RWPE1 (cell line): ENCODE data around the gene PTGER2.

Source experiments
- CTCF ChIA-PET: fragments of 350-600 bp; sonication (Branson Sonifier 250); formaldehyde crosslinking; extraction: SDS; loops from one replicate; lab custom pipeline; 2021; lab: Yijun Ruan, JAX
- POLR2A ChIA-PET: fragments of 400-600 bp; formaldehyde crosslinking; extraction: SDS; loops from one replicate; lab custom pipeline; 2020; ENCODE audit warnings: antibody characterized with exemption; ENCODE audit not compliant: low non-redundant PET; lab: Yijun Ruan, JAX
- DNase-seq: peaks from one replicate; pipeline ENCODE4 v3.0.0; 2012; ENCODE audit warnings: low spot score
- H3K27ac ChIP-seq: fragments of 450-650 bp; 2 replicates; pipeline ENCODE4 v1.5.1; 2017
- TF ChIP-seq, protein P1 (sequence below): fragments of 450-650 bp; conservative IDR thresholded peaks from 2 replicates; pipeline ENCODE4 v1.5.1; 2017; ENCODE audit warnings: low read depth, mild to moderate bottlenecking

The PTGER2 gene

GRCh38 chr14:52277552-52277951 is 36.6 kb upstream of the PTGER2 start:
- H3K27ac ChIP-seq: no peak overlapping the region
- POLR2A ChIA-PET: no interaction called here
- TF ChIP-seq, protein P1, sequence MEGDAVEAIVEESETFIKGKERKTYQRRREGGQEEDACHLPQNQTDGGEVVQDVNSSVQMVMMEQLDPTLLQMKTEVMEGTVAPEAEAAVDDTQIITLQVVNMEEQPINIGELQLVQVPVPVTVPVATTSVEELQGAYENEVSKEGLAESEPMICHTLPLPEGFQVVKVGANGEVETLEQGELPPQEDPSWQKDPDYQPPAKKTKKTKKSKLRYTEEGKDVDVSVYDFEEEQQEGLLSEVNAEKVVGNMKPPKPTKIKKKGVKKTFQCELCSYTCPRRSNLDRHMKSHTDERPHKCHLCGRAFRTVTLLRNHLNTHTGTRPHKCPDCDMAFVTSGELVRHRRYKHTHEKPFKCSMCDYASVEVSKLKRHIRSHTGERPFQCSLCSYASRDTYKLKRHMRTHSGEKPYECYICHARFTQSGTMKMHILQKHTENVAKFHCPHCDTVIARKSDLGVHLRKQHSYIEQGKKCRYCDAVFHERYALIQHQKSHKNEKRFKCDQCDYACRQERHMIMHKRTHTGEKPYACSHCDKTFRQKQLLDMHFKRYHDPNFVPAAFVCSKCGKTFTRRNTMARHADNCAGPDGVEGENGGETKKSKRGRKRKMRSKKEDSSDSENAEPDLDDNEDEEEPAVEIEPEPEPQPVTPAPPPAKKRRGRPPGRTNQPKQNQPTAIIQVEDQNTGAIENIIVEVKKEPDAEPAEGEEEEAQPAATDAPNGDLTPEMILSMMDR: no peak
- peak; percentile 14 for DNase-seq
- CTCF ChIA-PET: no interaction called here

GRCh38 chr14:52279408-52279807 is 34.7 kb upstream of the PTGER2 start:
- TF ChIP-seq, protein P1: no peak
- no peak overlapping the region for H3K27ac ChIP-seq
- ChIA-PET CTCF (interaction anchor here (0.5 to 0.7 kb wide), 2 partner anchors 133 to 208 kb away, joined by 3 read pairs; no protein-coding TSS in a partner anchor), POLR2A (no interaction called here)
- peak; percentile 46 for DNase-seq

GRCh38 chr14:52283099-52283498 is 31.0 kb upstream of the PTGER2 start:
- DNase-seq: no peak
- CTCF ChIA-PET: no interaction called here
- H3K27ac ChIP-seq: no peak overlapping the region
- POLR2A ChIA-PET: no interaction called here
- TF ChIP-seq, protein P1: no peak

DNA sequence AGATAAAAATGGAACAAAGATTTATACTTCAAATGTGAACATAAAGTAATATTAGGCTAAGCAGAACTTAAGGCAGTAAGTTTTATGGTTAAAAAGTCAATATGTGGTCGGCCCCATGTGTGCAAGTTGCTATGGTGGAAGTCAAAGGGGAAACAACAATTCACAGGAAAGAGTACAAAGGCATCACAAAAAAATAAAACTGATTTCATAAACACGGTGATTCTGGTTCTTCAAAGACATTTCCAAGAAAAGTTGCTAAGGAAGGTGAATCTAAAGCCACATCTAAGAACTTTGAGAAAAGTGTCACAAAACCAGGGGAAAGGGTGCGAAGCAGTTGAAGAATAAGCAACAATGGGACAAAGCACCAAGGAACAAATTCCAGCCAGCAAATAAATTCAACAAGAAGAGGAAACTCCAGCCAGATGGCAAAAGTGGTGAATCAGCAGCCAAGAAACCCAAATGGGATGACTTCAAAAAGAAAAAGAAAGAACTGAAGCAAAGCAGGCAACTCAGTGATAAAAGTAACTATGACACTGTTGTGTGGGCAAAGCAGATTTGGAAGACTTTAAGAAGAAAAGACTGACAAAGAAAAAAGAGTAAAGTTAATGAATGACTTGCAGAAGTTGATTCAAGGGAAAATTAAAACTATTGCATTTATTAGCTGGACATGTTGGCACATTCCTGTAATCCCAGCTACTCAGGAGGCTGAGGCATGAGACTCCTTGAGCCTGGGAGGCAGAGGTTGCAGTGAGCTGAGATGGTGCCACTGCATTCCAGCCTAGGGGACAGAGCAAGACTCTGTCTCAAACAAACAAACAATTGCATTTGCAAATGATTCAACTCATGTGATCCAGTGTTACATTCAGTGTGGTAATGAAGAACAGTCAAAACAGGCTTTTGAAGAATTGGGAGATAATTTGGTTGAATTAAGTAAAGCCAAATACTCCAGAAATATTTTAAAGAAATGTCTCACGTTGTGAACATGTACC is 27.2 kb upstream of the PTGER2 start:
- CTCF ChIA-PET: interaction anchor here (0.6 kb wide), 1 partner anchor 12 kb away, joined by 5 read pairs; no protein-coding TSS in a partner anchor
- TF ChIP-seq, protein P1: no peak
- POLR2A ChIA-PET: interaction anchor here (0.6 kb wide), 1 partner anchor 182 kb away, joined by 4 read pairs; no protein-coding TSS in a partner anchor
- H3K27ac ChIP-seq: no peak overlapping the region
- no peak for DNase-seq

DNA sequence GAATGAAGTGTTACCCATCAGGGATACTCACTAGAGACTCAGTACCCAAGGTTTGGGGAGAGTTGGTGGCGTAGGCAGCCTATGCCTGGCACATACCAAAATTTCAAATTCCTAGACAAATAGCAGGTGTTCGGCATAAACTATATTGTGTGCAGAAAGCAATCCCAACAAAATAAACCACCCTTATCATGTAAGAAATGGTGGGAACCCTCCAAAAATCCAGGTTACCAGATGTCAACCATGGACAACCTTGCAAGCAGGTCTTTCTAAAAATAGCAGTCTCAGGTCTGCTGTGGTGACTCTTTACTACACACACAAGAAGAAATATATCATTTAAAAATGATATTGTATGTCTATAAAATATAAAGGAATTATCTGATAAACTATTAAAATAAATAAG is 17.7 kb upstream of the PTGER2 start:
- ChIA-PET POLR2A (no interaction called here), CTCF (no interaction called here)
- no peak for DNase-seq
- TF ChIP-seq, protein P1: no peak
- H3K27ac ChIP-seq: no peak overlapping the region

DNA sequence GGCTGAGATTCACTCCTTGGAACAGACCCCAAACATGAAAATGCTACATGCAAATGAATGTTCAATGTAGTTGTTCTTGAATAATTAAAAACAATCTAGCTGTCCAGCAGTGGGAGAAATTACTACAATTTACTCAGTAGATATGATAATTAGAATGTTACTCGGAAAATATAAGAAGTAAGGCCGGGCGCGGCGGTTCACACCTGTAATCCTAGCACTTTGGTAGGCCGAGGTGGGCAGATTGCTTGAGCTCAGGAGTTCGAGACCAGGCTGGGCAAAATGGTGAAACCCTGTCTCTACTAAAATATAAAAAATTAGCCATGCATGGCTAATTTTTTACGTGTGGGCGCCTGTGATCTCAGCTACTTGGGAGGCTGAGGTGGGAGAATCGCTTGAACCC is 15.3 kb upstream of the PTGER2 start:
- H3K27ac ChIP-seq: no peak overlapping the region
- ChIA-PET POLR2A (no interaction called here), CTCF (interaction anchor here (0.6 to 0.7 kb wide), 5 partner anchors 13 to 484 kb away, joined by 3 to 5 read pairs (median 3); no protein-coding TSS in a partner anchor)
- TF ChIP-seq, protein P1: no peak
- no peak for DNase-seq
